ENCODE data around the gene DEPDC1. TPM values are rescaled to one million over a fixed set of nuclear protein-coding genes. Genes with fewer than 3 reads are reported as not detected.

The DEPDC1 gene
- total and polyA plus RNA-seq, 11 donors: 0.04 to 4.2 (median 0.46) TPM; not detected in 1

DNA sequence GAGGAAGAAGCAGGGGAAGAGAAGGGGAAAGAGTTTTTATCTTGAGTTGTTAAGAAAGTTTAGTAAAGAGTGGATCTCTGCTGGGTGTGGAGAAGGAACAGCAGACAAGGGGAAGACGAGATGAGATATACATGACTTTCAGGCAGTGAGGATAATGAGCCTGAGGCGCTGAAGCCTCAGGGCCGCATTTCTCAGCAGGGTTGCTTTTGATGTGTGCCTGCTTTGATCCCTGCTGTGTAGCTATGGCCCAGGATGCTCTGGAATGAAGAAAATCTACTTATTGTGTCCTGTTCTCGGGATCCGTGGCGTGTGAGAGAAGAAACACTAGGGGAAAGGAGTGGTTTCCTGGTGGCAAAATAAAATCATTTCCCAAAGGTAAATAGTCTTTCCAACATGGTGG, 32.0 kb downstream of the DEPDC1 start:
- WGBS, 4 donors: 42 to 61% (median 53%) methylated on average over 6 of the region's 6 CpGs
- no peak overlapping the region for H3K4me3 ChIP-seq
- H3K36me3 ChIP-seq: no peaks in the 10 kb centered on the region
- no peaks in the 10 kb centered on the region for H3K27me3 ChIP-seq
- intact Hi-C loops (cut with DNase I): loop anchor here in 1 of 10 donors (10.0 kb wide), 1 partner anchor 1270 kb away; no protein-coding TSS in a partner anchor
- TF ChIP-seq POLR2A (IDR thresholded peaks at IDR 0.05): no peak
- TF ChIP-seq, protein P1, sequence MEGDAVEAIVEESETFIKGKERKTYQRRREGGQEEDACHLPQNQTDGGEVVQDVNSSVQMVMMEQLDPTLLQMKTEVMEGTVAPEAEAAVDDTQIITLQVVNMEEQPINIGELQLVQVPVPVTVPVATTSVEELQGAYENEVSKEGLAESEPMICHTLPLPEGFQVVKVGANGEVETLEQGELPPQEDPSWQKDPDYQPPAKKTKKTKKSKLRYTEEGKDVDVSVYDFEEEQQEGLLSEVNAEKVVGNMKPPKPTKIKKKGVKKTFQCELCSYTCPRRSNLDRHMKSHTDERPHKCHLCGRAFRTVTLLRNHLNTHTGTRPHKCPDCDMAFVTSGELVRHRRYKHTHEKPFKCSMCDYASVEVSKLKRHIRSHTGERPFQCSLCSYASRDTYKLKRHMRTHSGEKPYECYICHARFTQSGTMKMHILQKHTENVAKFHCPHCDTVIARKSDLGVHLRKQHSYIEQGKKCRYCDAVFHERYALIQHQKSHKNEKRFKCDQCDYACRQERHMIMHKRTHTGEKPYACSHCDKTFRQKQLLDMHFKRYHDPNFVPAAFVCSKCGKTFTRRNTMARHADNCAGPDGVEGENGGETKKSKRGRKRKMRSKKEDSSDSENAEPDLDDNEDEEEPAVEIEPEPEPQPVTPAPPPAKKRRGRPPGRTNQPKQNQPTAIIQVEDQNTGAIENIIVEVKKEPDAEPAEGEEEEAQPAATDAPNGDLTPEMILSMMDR (IDR thresholded peaks at IDR 0.05): no peak
- ATAC-seq: no peak
- H3K27ac ChIP-seq: no peak overlapping the region
- no peaks in the 10 kb centered on the region for H3K4me1 ChIP-seq
- peaks cover 0 to 17% (median 2%) of the 10 kb centered on the region in 12 donors for H3K9me3 ChIP-seq
- DNase-seq: no peak

DNA sequence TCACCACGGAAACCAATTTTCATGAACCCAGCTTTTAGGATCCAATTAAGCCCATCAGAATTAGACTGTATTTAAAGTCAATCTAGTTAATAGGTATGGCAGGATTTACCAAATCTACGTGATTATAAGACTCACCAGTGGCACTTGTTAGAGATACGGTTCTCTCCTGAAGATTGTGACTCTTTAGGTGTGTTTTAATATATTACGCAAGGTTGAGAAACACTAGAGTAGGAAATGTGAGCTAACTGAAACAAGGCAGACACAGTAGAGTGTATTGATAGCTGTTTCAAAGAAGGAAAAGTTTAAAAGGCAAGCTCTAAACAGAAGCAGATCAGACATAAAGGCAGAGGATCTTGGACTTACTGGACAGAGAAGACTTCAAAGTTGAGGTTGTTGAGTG, 35.9 kb downstream of the DEPDC1 start:
- Histone ChIP-seq H3K4me3 (no peak overlapping the region), H3K36me3 (no peaks in the 10 kb centered on the region), H3K9me3 (peaks cover 0 to 17% (median 2%) of the 10 kb centered on the region in 12 donors), H3K4me1 (no peaks in the 10 kb centered on the region), H3K27ac (no peak overlapping the region), H3K27me3 (no peaks in the 10 kb centered on the region)
- DNase-seq (no peak), ATAC-seq (no peak)
- intact Hi-C loops (cut with DNase I): loop anchor here in 1 of 10 donors (10.0 kb wide), 1 partner anchor 1274 kb away; no protein-coding TSS in a partner anchor
- 89 to 95% (median 93%) methylated on average over 4 of the region's 4 CpGs for WGBS, 4 donors
- TF ChIP-seq, protein P1 (IDR thresholded peaks at IDR 0.05): no peak
- no peak for TF ChIP-seq POLR2A (IDR thresholded peaks at IDR 0.05)

DNA sequence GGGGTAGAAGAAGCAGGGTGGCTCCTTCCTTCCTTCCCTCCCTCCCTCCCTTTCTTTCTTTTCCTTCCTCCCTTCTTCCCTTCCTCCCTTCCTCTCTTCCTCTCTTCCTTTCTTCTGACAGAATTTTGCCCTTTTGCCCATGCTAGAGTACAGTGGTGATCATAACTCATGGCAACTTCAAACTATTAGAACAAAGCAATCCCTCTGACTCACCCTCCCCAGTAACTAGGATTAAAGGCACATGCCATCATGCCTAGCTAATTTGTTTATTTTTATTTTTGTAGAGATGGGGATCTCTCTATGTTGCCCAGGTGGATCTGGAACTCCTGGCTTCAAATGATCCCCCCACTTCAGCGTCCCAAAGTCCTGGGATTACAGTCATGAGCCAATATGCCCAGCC, 37.1 kb downstream of the DEPDC1 start:
- no peaks in the 10 kb centered on the region for H3K27me3 ChIP-seq
- no peak for ATAC-seq
- H3K4me1 ChIP-seq: no peaks in the 10 kb centered on the region
- intact Hi-C loops (cut with DNase I): loop anchor here in 1 of 10 donors (10.0 kb wide), 1 partner anchor 1275 kb away; no protein-coding TSS in a partner anchor
- DNase-seq: no peak
- H3K9me3 ChIP-seq: peaks cover 0 to 17% (median 2%) of the 10 kb centered on the region in 12 donors
- no peak overlapping the region for H3K27ac ChIP-seq
- H3K4me3 ChIP-seq: no peak overlapping the region
- WGBS, 4 donors: 71 to 94% (median 84%) methylated on average over 1 of the region's 1 CpG
- no peaks in the 10 kb centered on the region for H3K36me3 ChIP-seq
- TF ChIP-seq, protein P1 (IDR thresholded peaks at IDR 0.05): no peak
- TF ChIP-seq POLR2A (IDR thresholded peaks at IDR 0.05): no peak

DNA sequence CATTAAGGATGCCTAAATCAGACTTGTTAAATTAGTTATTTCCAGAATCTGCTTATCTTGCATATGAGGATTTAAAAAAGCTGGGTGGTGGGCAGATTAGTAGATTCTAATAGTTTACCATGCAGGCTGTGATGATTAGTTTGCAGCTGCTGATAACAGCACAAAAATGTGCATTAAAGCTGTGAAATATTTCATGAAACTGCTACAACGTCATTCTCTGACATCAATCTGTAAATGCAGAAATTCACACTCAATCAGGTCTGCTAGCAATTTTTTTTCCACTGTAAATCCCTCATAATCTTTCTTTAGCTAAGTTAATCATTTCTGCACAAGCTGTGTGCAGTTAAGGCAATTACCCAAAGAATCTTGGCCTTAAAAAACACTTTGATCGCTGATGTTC, 37.8 kb downstream of the DEPDC1 start:
- WGBS, 4 donors: 76 to 85% (median 78%) methylated on average over 2 of the region's 2 CpGs
- no peak for DNase-seq
- no peak for TF ChIP-seq POLR2A (IDR thresholded peaks at IDR 0.05)
- TF ChIP-seq, protein P1 (IDR thresholded peaks at IDR 0.05): no peak
- ATAC-seq: no peak
- Histone ChIP-seq H3K36me3 (no peaks in the 10 kb centered on the region), H3K9me3 (peaks cover 0 to 14% (median 2%) of the 10 kb centered on the region in 12 donors), H3K4me1 (no peaks in the 10 kb centered on the region), H3K4me3 (no peak overlapping the region), H3K27me3 (no peaks in the 10 kb centered on the region), H3K27ac (no peak overlapping the region)
- intact Hi-C loops (cut with DNase I): no loop called here

All from heart left ventricle (tissue), 16 donors.